Transverse colon (tissue), 4 donors: Measurements from ENCODE around the gene KRTAP5-1.

ENCODE experiments used
- CTCF ChIP-seq, 5 experiments: fragments of 200-600 bp in 3 of 5; fragments of 450-650 bp in 2 of 5; sonication (generic) in 3 of 5; IDR thresholded peaks; 1 replicate in 2 of 5; 2 replicates in 3 of 5; pipeline ENCODE4 v1.5.1; 2016 to 2017; ENCODE audit warnings: antibody characterized with exemption in 5 of 5, inconsistent platforms in 3 of 5, mild to moderate bottlenecking in 2 of 5, moderate library complexity in 1 of 5
- EP300 ChIP-seq: sonication (generic); formaldehyde crosslinking; IDR thresholded peaks from one replicate; pipeline ENCODE4 v1.6.1; 2017; ENCODE audit warnings: antibody characterized with exemption, low read depth
- POLR2A ChIP-seq: fragments of 450-650 bp; IDR thresholded peaks from one replicate; pipeline ENCODE4 v1.6.1; 2016; ENCODE audit warnings: antibody characterized with exemption, mild to moderate bottlenecking, moderate library complexity
- POLR2AphosphoS5 ChIP-seq, 3 donors: sonication (generic); formaldehyde crosslinking; IDR thresholded peaks; one replicate each; pipeline ENCODE4 v1.6.1; 2016; ENCODE audit warnings: antibody characterized with exemption in 3 of 3

GRCh38 chr11:1560649-1561251 is 24.3 kb downstream of the KRTAP5-1 start:
- TF ChIP-seq CTCF (IDR thresholded peaks at IDR 0.05): no peak
- TF ChIP-seq POLR2AphosphoS5 (IDR thresholded peaks at IDR 0.05): no peak
- TF ChIP-seq POLR2A: no peak
- no peak for TF ChIP-seq EP300
